Common myeloid progenitor, CD34-positive (primary cell): ENCODE data around the gene MAP4K4.

ENCODE experiments used
- CTCF ChIA-PET: fragments of 350-600 bp; sonication (Branson Sonifier 250); formaldehyde crosslinking; loops from one replicate; lab custom pipeline; 2021; ENCODE audit warnings: antibody characterized with exemption; lab: Charles Lee
- POLR2A ChIA-PET: fragments of 350-600 bp; sonication (Branson Sonifier 250); formaldehyde crosslinking; loops from one replicate; lab custom pipeline; 2021; ENCODE audit warnings: antibody characterized with exemption; lab: Charles Lee
- DNase-seq, 3 donors: peaks; one replicate each; pipeline versions ENCODE4 v3.0.0 to v3.0.0-alpha.2; 2013
- H3K27ac ChIP-seq, 2 experiments: 1 replicate in 1 of 2; 2 replicates in 1 of 2; pipeline ENCODE4 v1.7.0; 2013; ENCODE audit warnings: inconsistent platforms in 2 of 2, low read length in 2 of 2, mild to moderate bottlenecking in 2 of 2, low read depth in 1 of 2, moderate library complexity in 1 of 2; ENCODE audit not compliant: severe bottlenecking in 2 of 2, insufficient read depth in 1 of 2, poor library complexity in 1 of 2
- H3K27me3 ChIP-seq, 5 experiments: replicated peaks in 2 of 5; 1 replicate in 3 of 5; 2 replicates in 2 of 5; pipeline versions ENCODE4 v1.6.1 to v1.7.0; 2013; ENCODE audit warnings: low read length in 4 of 5, mild to moderate bottlenecking in 2 of 5, moderate library complexity in 2 of 5, inconsistent platforms in 1 of 5; ENCODE audit not compliant: insufficient read depth in 5 of 5, control insufficient read depth in 4 of 5
- H3K36me3 ChIP-seq, 4 experiments: 1 replicate in 2 of 4; 2 replicates in 2 of 4; pipeline versions ENCODE4 v1.6.1 to v1.7.0; 2013; ENCODE audit warnings: low read length in 3 of 4, control low read depth in 1 of 4, mild to moderate bottlenecking in 1 of 4; ENCODE audit not compliant: control insufficient read depth in 4 of 4, insufficient read depth in 4 of 4
- H3K4me1 ChIP-seq, 4 experiments: 1 replicate in 3 of 4; 2 replicates in 1 of 4; pipeline versions ENCODE4 v1.6.1 to v1.7.1; 2013; ENCODE audit warnings: low read length in 3 of 4, mild to moderate bottlenecking in 3 of 4, control low read depth in 1 of 4, inconsistent platforms in 1 of 4, moderate library complexity in 1 of 4; ENCODE audit not compliant: control insufficient read depth in 4 of 4, insufficient read depth in 4 of 4; ENCODE audit errors: control extremely low read depth in 1 of 4
- H3K4me3 ChIP-seq, 7 experiments: 1 replicate in 4 of 7; 2 replicates in 3 of 7; pipeline versions ENCODE4 v1.5.1 to v1.7.0; 2013; ENCODE audit warnings: mild to moderate bottlenecking in 7 of 7, low read length in 6 of 7, moderate library complexity in 6 of 7, inconsistent platforms in 2 of 7, low read depth in 2 of 7, control low read depth in 1 of 7; ENCODE audit not compliant: insufficient read depth in 4 of 7, control insufficient read depth in 1 of 7; ENCODE audit errors: extremely low read depth in 1 of 7
- H3K9me3 ChIP-seq, 5 experiments: 1 replicate in 4 of 5; 2 replicates in 1 of 5; pipeline versions ENCODE4 v1.6.1 to v1.7.1; 2013; ENCODE audit warnings: low read length in 4 of 5, mild to moderate bottlenecking in 2 of 5, inconsistent platforms in 1 of 5, low read depth in 1 of 5, moderate library complexity in 1 of 5; ENCODE audit not compliant: control insufficient read depth in 4 of 5, insufficient read depth in 2 of 5; ENCODE audit errors: control extremely low read depth in 1 of 5
- WGBS: methylation state at CpG from one replicate; pipeline ENCODE4 v1.1.5; 2013; ENCODE audit not compliant: insufficient coverage; 5-methylcytosine and 5-hydroxymethylcytosine counted together

MAP4K4 gene

GRCh38 chr2:101881131-101881530 lies 183.6 kb downstream of the MAP4K4 start:
- Histone ChIP-seq H3K9me3 (no peaks in the 10 kb centered on the region), H3K4me3 (no peak overlapping the region), H3K27ac (no peak overlapping the region), H3K27me3 (no peaks in the 10 kb centered on the region), H3K36me3 (peaks cover 13 to 42% (median 25%) of the 10 kb centered on the region in 4 experiments), H3K4me1 (peaks cover 0 to 5% (median 0%) of the 10 kb centered on the region in 4 experiments)
- DNase-seq, result peak in 1 of 3 donors; percentile 26
- CTCF ChIA-PET, result interaction anchor here (1.0 to 1.3 kb wide), 3 partner anchors 9 to 563 kb away, joined by 3 read pairs; no protein-coding TSS in a partner anchor
- POLR2A ChIA-PET, result no interaction called here

- H3K4me1 ChIP-seq, result peaks cover 0 to 5% (median 0%) of the 10 kb centered on the region in 4 experiments
- H3K27me3 ChIP-seq, result no peaks in the 10 kb centered on the region
- no peaks in the 10 kb centered on the region for H3K9me3 ChIP-seq
- ChIA-PET CTCF (interaction anchor here (1.0 to 3.0 kb wide), 8 partner anchors 9 to 358 kb away, joined by 3 to 16 read pairs (median 6); no protein-coding TSS in a partner anchor), POLR2A (no interaction called here)
- H3K36me3 ChIP-seq, result peaks cover 6 to 44% (median 23%) of the 10 kb centered on the region in 4 experiments
- no peak for DNase-seq
- no peak overlapping the region for H3K4me3 ChIP-seq
- H3K27ac ChIP-seq, result no peak overlapping the region
- WGBS, result 100% methylated on average over 2 of the region's 4 CpGs
These were observed 185.3 kb downstream of the MAP4K4 start for GRCh38 chr2:101882769-101883307.

- H3K9me3 ChIP-seq, result no peaks in the 10 kb centered on the region
- no peak overlapping the region for H3K4me3 ChIP-seq
- WGBS, result 32% methylated on average over 2 of the region's 3 CpGs
- peaks cover 0 to 5% (median 0%) of the 10 kb centered on the region in 4 experiments for H3K4me1 ChIP-seq
- ChIA-PET POLR2A (no interaction called here), CTCF (interaction anchor here (0.6 to 3.0 kb wide), 25 partner anchors 10 to 833 kb away, joined by 3 to 16 read pairs (median 5); no protein-coding TSS in a partner anchor)
- H3K27ac ChIP-seq, result no peak overlapping the region
- DNase-seq, result peak; percentile 50 to 76 (median 69)
- H3K36me3 ChIP-seq, result peaks cover 0 to 40% (median 19%) of the 10 kb centered on the region in 4 experiments
- no peaks in the 10 kb centered on the region for H3K27me3 ChIP-seq
These were observed 186.4 kb downstream of the MAP4K4 start for GRCh38 chr2:101883860-101884259.

- H3K27ac ChIP-seq, result no peak overlapping the region
- CTCF ChIA-PET, result interaction anchor here (0.9 to 3.0 kb wide), 23 partner anchors 11 to 833 kb away, joined by 3 to 16 read pairs (median 6); no protein-coding TSS in a partner anchor
- peaks cover 4 to 45% (median 22%) of the 10 kb centered on the region in 4 experiments for H3K36me3 ChIP-seq
- peaks cover 0 to 5% (median 0%) of the 10 kb centered on the region in 4 experiments for H3K4me1 ChIP-seq
- no peak for DNase-seq
- no peaks in the 10 kb centered on the region for H3K9me3 ChIP-seq
- 86% methylated on average over 1 of the region's 2 CpGs for WGBS
- POLR2A ChIA-PET, result no interaction called here
- H3K4me3 ChIP-seq, result no peak overlapping the region
- H3K27me3 ChIP-seq, result no peaks in the 10 kb centered on the region
These were observed 186.9 kb downstream of the MAP4K4 start for GRCh38 chr2:101884423-101884822.

GRCh38 chr2:101887328-101887727 lies 189.8 kb downstream of the MAP4K4 start:
- ChIA-PET CTCF (no interaction called here), POLR2A (no interaction called here)
- DNase-seq, result no peak
- Histone ChIP-seq H3K4me1 (no peaks in the 10 kb centered on the region), H3K4me3 (no peak overlapping the region), H3K36me3 (peaks cover 10 to 59% (median 32%) of the 10 kb centered on the region in 4 experiments), H3K27ac (no peak overlapping the region), H3K27me3 (no peaks in the 10 kb centered on the region), H3K9me3 (no peaks in the 10 kb centered on the region)
- WGBS, result 100% methylated on average over 2 of the region's 2 CpGs

- WGBS, result 99% methylated on average over 7 of the region's 7 CpGs
- no peak overlapping the region for H3K27ac ChIP-seq
- no peak overlapping the region for H3K4me3 ChIP-seq
- no peak for DNase-seq
- peaks cover 3 to 67% (median 39%) of the 10 kb centered on the region in 4 experiments for H3K36me3 ChIP-seq
- CTCF ChIA-PET, result no interaction called here
- POLR2A ChIA-PET, result no interaction called here
- no peaks in the 10 kb centered on the region for H3K27me3 ChIP-seq
- H3K4me1 ChIP-seq, result no peaks in the 10 kb centered on the region
- H3K9me3 ChIP-seq, result no peaks in the 10 kb centered on the region
These were observed 192.1 kb downstream of the MAP4K4 start for GRCh38 chr2:101889460-101890098.

GRCh38 chr2:101892377-101892776 lies 194.9 kb downstream of the MAP4K4 start:
- no peaks in the 10 kb centered on the region for H3K27me3 ChIP-seq
- H3K36me3 ChIP-seq, result peaks cover 2 to 52% (median 32%) of the 10 kb centered on the region in 4 experiments
- no CpG with 5 or more reads among the region's 3 CpGs for WGBS
- H3K4me3 ChIP-seq, result no peak overlapping the region
- DNase-seq, result no peak
- ChIA-PET POLR2A (no interaction called here), CTCF (no interaction called here)
- no peaks in the 10 kb centered on the region for H3K9me3 ChIP-seq
- no peaks in the 10 kb centered on the region for H3K4me1 ChIP-seq
- no peak overlapping the region for H3K27ac ChIP-seq
